ENCODE data around the gene ZFYVE28.

GRCh38 chr4:2268357-2269205, 149.9 kb downstream of the ZFYVE28 start:
- TF ChIP-seq PBX3 (IDR thresholded peaks at IDR 0.05) (no peak), CTCF (IDR thresholded peaks at IDR 0.05) (no peak), CHD2 (IDR thresholded peaks at IDR 0.05; ENCODE audit: low read length, partially characterized antibody) (no peak), TCF12 (IDR thresholded peaks at IDR 0.05) (no peak), MAX (IDR thresholded peaks at IDR 0.05; ENCODE audit: low read depth) (no peak), GABPA (IDR thresholded peaks at IDR 0.05; ENCODE audit: low read depth) (no peak), POLR2AphosphoS5 (IDR thresholded peaks at IDR 0.05; ENCODE audit: low read depth, low read length) (no peak), EP300 (IDR thresholded peaks at IDR 0.05; ENCODE audit: borderline replicate concordance in 1 of 2, low read depth in 1 of 2, low read length in 1 of 2) (no peak), RXRA (IDR thresholded peaks at IDR 0.05; ENCODE audit: borderline replicate concordance, low read depth) (no peak), EZH2phosphoT487 (IDR thresholded peaks at IDR 0.05; ENCODE audit: borderline replicate concordance, low read depth) (no peak)

Measured in SK-N-SH (cell line).